ENCODE measurements around the gene CARD19. TPM values are rescaled to one million over a fixed set of nuclear protein-coding genes. Genes with fewer than 3 reads are reported as not detected.

Gene CARD19
- total and polyA plus RNA-seq, 9 of the 15 experiments (the other 6 are each of a cell fraction or from before 2014, with no cell fraction given), result 0.90 to 34.9 (median 14.6) TPM

DNA sequence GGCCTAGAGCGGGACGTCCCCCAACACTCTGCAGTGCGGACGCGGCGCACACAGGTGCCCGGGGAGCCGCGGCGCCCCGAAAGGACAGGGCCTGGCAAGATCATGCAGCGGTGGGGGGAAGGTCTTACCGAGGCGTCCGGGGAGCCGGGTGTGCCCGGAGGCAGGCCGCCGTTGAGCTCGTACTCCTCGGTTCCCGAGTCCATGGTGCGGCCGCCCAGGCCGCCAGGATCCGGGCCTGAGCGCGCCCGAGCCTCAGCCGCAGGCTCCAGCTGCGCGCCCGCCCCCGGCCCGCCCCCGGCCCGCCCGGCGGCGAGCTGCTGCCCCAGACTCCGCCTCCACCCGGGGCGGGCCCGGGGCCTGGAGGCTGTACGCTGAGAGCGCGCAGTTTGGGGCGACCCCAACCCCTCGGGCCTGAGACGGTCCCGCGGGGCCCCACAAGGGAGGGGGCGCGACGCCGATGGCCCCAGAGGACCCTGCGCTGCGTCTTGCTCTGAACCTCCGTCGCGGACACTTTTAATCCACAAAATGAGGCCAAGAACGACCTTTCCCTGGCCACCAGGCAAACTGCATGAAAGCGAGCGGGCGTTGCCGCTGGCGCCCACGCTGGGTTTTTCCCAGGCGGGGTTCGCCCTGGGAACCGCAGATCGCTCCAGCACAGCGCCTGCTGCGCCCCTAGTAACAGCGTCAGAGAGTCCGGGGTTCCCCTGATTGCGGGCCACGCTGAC lies 38.2 kb downstream of the CARD19 start, which contains the start of gene NINJ1 (continued):
- TF ChIP-seq BHLHE40 (IDR thresholded peaks at IDR 0.05; ENCODE audit: low read length) (no peak), CCNT2 (IDR thresholded peaks at IDR 0.05; ENCODE audit: borderline replicate concordance, extremely low read depth, insufficient read length, low read depth, low read length) (peak; percentile 74), TAF9B (IDR thresholded peaks at IDR 0.05; ENCODE audit: partially characterized antibody) (no peak), POLR3A (IDR thresholded peaks at IDR 0.05; ENCODE audit: borderline replicate concordance, extremely low read depth, insufficient read depth, insufficient read length) (no peak), GATAD2B (IDR thresholded peaks at IDR 0.05; ENCODE audit: borderline replicate concordance) (0 out of 2 replicates have a peak, but pooled peaks have one; percentile 39), SIX5 (IDR thresholded peaks at IDR 0.05; ENCODE audit: borderline replicate concordance in 1 of 2, insufficient read depth in 1 of 2, low read depth in 1 of 2, low read length in 2 of 2) (no peak), CTBP1 (IDR thresholded peaks at IDR 0.05; ENCODE audit: borderline replicate concordance) (peak; percentile 49), RBFOX2 (IDR thresholded peaks at IDR 0.05; ENCODE audit: low read depth, low read length) (peak; percentile 73), SMARCC2 (IDR thresholded peaks at IDR 0.05; ENCODE audit: low read depth) (no peak), MAFF (IDR thresholded peaks at IDR 0.05; ENCODE audit: low read length) (no peak)
- TF ChIP-seq, protein P1, sequence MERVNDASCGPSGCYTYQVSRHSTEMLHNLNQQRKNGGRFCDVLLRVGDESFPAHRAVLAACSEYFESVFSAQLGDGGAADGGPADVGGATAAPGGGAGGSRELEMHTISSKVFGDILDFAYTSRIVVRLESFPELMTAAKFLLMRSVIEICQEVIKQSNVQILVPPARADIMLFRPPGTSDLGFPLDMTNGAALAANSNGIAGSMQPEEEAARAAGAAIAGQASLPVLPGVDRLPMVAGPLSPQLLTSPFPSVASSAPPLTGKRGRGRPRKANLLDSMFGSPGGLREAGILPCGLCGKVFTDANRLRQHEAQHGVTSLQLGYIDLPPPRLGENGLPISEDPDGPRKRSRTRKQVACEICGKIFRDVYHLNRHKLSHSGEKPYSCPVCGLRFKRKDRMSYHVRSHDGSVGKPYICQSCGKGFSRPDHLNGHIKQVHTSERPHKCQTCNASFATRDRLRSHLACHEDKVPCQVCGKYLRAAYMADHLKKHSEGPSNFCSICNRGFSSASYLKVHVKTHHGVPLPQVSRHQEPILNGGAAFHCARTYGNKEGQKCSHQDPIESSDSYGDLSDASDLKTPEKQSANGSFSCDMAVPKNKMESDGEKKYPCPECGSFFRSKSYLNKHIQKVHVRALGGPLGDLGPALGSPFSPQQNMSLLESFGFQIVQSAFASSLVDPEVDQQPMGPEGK (CRISPR knock-in tag; IDR thresholded peaks at IDR 0.05; ENCODE audit: borderline replicate concordance), result no peak
- TF ChIP-seq, protein P2, sequence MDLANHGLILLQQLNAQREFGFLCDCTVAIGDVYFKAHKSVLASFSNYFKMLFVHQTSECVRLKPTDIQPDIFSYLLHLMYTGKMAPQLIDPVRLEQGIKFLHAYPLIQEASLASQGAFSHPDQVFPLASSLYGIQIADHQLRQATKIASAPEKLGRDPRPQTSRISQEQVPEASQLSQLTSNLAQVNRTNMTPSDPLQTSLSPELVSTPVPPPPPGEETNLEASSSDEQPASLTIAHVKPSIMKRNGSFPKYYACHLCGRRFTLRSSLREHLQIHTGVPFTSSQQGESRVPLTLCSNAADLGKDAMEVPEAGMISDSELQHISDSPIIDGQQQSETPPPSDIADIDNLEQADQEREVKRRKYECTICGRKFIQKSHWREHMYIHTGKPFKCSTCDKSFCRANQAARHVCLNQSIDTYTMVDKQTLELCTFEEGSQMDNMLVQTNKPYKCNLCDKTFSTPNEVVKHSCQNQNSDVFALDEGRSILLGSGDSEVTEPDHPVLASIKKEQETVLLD (IDR thresholded peaks at IDR 0.05), result no peak
- TF ChIP-seq, protein P3, sequence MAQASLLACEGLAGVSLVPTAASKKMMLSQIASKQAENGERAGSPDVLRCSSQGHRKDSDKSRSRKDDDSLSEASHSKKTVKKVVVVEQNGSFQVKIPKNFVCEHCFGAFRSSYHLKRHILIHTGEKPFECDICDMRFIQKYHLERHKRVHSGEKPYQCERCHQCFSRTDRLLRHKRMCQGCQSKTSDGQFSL (CRISPR knock-in tag; IDR thresholded peaks at IDR 0.05), result 0 out of 2 replicates have a peak, but pooled peaks have one; percentile 12
- TF ChIP-seq, protein P3 (tag; IDR thresholded peaks at IDR 0.05), result no peak
- TF ChIP-seq, protein P4, sequence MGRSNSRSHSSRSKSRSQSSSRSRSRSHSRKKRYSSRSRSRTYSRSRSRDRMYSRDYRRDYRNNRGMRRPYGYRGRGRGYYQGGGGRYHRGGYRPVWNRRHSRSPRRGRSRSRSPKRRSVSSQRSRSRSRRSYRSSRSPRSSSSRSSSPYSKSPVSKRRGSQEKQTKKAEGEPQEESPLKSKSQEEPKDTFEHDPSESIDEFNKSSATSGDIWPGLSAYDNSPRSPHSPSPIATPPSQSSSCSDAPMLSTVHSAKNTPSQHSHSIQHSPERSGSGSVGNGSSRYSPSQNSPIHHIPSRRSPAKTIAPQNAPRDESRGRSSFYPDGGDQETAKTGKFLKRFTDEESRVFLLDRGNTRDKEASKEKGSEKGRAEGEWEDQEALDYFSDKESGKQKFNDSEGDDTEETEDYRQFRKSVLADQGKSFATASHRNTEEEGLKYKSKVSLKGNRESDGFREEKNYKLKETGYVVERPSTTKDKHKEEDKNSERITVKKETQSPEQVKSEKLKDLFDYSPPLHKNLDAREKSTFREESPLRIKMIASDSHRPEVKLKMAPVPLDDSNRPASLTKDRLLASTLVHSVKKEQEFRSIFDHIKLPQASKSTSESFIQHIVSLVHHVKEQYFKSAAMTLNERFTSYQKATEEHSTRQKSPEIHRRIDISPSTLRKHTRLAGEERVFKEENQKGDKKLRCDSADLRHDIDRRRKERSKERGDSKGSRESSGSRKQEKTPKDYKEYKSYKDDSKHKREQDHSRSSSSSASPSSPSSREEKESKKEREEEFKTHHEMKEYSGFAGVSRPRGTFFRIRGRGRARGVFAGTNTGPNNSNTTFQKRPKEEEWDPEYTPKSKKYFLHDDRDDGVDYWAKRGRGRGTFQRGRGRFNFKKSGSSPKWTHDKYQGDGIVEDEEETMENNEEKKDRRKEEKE (IDR thresholded peaks at IDR 0.05; ENCODE audit: borderline replicate concordance in 1 of 2, control insufficient read depth in 1 of 2, low read depth in 2 of 2, low read length in 1 of 2), result no peak
- TF ChIP-seq, protein P5, sequence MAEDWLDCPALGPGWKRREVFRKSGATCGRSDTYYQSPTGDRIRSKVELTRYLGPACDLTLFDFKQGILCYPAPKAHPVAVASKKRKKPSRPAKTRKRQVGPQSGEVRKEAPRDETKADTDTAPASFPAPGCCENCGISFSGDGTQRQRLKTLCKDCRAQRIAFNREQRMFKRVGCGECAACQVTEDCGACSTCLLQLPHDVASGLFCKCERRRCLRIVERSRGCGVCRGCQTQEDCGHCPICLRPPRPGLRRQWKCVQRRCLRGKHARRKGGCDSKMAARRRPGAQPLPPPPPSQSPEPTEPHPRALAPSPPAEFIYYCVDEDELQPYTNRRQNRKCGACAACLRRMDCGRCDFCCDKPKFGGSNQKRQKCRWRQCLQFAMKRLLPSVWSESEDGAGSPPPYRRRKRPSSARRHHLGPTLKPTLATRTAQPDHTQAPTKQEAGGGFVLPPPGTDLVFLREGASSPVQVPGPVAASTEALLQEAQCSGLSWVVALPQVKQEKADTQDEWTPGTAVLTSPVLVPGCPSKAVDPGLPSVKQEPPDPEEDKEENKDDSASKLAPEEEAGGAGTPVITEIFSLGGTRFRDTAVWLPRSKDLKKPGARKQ (CRISPR knock-in tag; IDR thresholded peaks at IDR 0.05), result no peak

All from K562 (cell line).